GM12864 (cell line): Measurements from ENCODE around the gene DRD4.

Experiments used
- DNase-seq: peaks from one replicate; pipeline ENCODE4 v3.0.0-alpha.2; 2011; ENCODE audit warnings: low read depth
- H3K4me3 ChIP-seq: 2 replicates; pipeline ENCODE4 v1.5.1; 2011; ENCODE audit warnings: mild to moderate bottlenecking, low read depth, low read length, control low read depth
- CTCF ChIP-seq: IDR thresholded peaks from 2 replicates; pipeline ENCODE4 v1.5.1; 2011; ENCODE audit warnings: low read depth, mild to moderate bottlenecking, moderate library complexity, low read length, control low read depth, inconsistent platforms; ENCODE audit errors: missing control alignments

The DRD4 gene

GRCh38 chr11:638631-639331 is 1.7 kb downstream of the DRD4 start:
- H3K4me3 ChIP-seq: no peak overlapping the region
- no peak for TF ChIP-seq CTCF
- no peak for DNase-seq

- TF ChIP-seq CTCF: no peak
- no peak overlapping the region; the same call in 1 of the 2 replicates for H3K4me3 ChIP-seq
- no peak for DNase-seq
These were observed 2.4 kb downstream of the DRD4 start for GRCh38 chr11:639332-639955.

- no peak for DNase-seq
- no peak for TF ChIP-seq CTCF
- H3K4me3 ChIP-seq: no peak overlapping the region
These were observed 3.1 kb downstream of the DRD4 start for GRCh38 chr11:640021-640706.

GRCh38 chr11:641806-642370 is 4.8 kb downstream of the DRD4 start:
- DNase-seq: no peak
- H3K4me3 ChIP-seq: no peak overlapping the region
- TF ChIP-seq CTCF: no peak

GRCh38 chr11:643366-643765 is 6.3 kb downstream of the DRD4 start:
- no peak for DNase-seq
- no peak for TF ChIP-seq CTCF
- H3K4me3 ChIP-seq: no peak overlapping the region

GRCh38 chr11:643849-644738 is 7.0 kb downstream of the DRD4 start:
- no peak for TF ChIP-seq CTCF
- DNase-seq: no peak
- no peak overlapping the region for H3K4me3 ChIP-seq
